Body of pancreas (tissue), 4 donors: ENCODE results near the gene HIKESHI. TPM values are rescaled to one million over a fixed set of nuclear protein-coding genes. Genes with fewer than 3 reads are reported as not detected.
"Not testable (repeated sequence)": the region's sequence is repeated elsewhere in the genome, so short reads cannot be mapped to it uniquely, and the experiment has no call there.

Experiments used
- ATAC-seq: fragments of 150-250 bp; one replicate; pipeline ENCODE4 v1.9.1; 2016
- DNase-seq, 4 donors: peaks; one replicate each; pipeline ENCODE4 v3.0.0-alpha.2; 2019
- H3K27ac ChIP-seq, 4 donors: fragments of 200-600 bp; sonication (generic); 1 replicate in 3 of 4; 2 replicates in 1 of 4; pipeline versions ENCODE4 v1.5.1 to v1.6.1; 2016 to 2019; ENCODE audit warnings: mild to moderate bottlenecking in 1 of 4, mixed read lengths in 1 of 4, moderate library complexity in 1 of 4
- H3K27me3 ChIP-seq, 2 donors: fragments of 200-600 bp; sonication (generic); one replicate each; pipeline ENCODE4 v1.6.0; 2016; ENCODE audit warnings: mild to moderate bottlenecking in 1 of 2
- H3K36me3 ChIP-seq, 2 donors: fragments of 200-600 bp; sonication (generic); replicated peaks in 1 of 2; 2 replicates each; pipeline ENCODE4 v1.5.1; 2016; ENCODE audit warnings: low read depth in 2 of 2; ENCODE audit not compliant: insufficient read depth in 1 of 2
- H3K4me1 ChIP-seq: fragments of 200-600 bp; sonication (generic); one replicate; pipeline ENCODE4 v1.6.0; 2016
- H3K4me3 ChIP-seq, 2 donors: fragments of 200-600 bp; sonication (generic); 1 replicate in 1 of 2; 2 replicates in 1 of 2; pipeline ENCODE4 v1.5.1; 2016 to 2019
- H3K9me3 ChIP-seq, 3 donors: fragments of 200-600 bp; sonication (generic); 1 replicate in 2 of 3; 2 replicates in 1 of 3; pipeline ENCODE4 v1.5.1; 2016
- CTCF ChIP-seq, 7 experiments: fragments of 450-650 bp in 4 of 7; fragments of 200-600 bp in 3 of 7; sonication (generic) in 3 of 7; IDR thresholded peaks; one replicate each; pipeline ENCODE4 v1.5.1; 2016 to 2019; ENCODE audit warnings: antibody characterized with exemption in 7 of 7
- POLR2A ChIP-seq, 3 donors: fragments of 450-650 bp; IDR thresholded peaks; one replicate each; pipeline ENCODE4 v1.6.1; 2016; ENCODE audit warnings: antibody characterized with exemption in 3 of 3, mild to moderate bottlenecking in 2 of 3
- WGBS, 2 donors: methylation state at CpG; one replicate each; pipeline ENCODE4 v1.1.5; 2017; 5-methylcytosine and 5-hydroxymethylcytosine counted together
- intact Hi-C: fragments of 100-400 bp; cut with DNase I; formaldehyde crosslinking; loops from one replicate; pipeline ENCODE4 v1.15.1; 2023
- total RNA-seq, 2 donors: library from RNA; depleted of rRNA; stranded (reverse); fragments of >200 nt; gene quantifications; one replicate each; pipeline ENCODE4 v1.1.0, GENCODE V29; 2016

Gene HIKESHI
- total RNA-seq, 2 donors from 2014 or later, result 9.2 to 18.9 TPM

DNA sequence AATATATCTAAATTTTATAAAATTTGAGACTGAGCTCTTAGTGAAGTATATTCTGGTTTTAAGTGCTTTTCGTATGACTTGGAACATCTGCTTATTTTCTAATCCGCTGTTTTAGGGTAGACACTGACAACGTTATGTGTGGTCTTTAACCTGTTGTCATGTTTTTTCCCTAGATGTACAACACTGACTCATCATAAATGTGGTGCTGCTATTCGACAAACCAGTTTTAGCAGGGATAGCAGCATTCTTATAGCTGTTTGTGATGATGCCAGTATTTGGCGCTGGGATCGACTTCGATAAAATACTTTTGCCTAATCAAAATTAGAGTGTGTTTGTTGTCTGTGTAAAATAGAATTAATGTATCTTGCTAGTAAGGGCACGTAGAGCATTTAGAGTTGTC lies 23.8 kb upstream of the HIKESHI start:
- no peak for TF ChIP-seq POLR2A (IDR thresholded peaks at IDR 0.05)
- TF ChIP-seq CTCF (IDR thresholded peaks at IDR 0.05), result no peak
- H3K9me3 ChIP-seq, result no peaks in the 10 kb centered on the region
- H3K27me3 ChIP-seq, result no peaks in the 10 kb centered on the region
- no peak overlapping the region for H3K27ac ChIP-seq
- ATAC-seq (no peak), DNase-seq (no peak)
- intact Hi-C loops, result no loop called here
- H3K4me1 ChIP-seq, result peaks cover 17% of the 10 kb centered on the region
- peaks cover 4 to 9% of the 10 kb centered on the region in 2 donors for H3K36me3 ChIP-seq
- H3K4me3 ChIP-seq, result no peak overlapping the region
- 88 to 95% methylated on average over 8 of the region's 8 CpGs for WGBS, 2 donors

- intact Hi-C loops, result no loop called here
- H3K36me3 ChIP-seq, result peaks cover 4 to 13% of the 10 kb centered on the region in 2 donors
- DNase-seq (no peak), ATAC-seq (no peak)
- TF ChIP-seq CTCF (IDR thresholded peaks at IDR 0.05) (no peak), POLR2A (IDR thresholded peaks at IDR 0.05) (no peak)
- no peaks in the 10 kb centered on the region for H3K27me3 ChIP-seq
- H3K9me3 ChIP-seq, result no peaks in the 10 kb centered on the region
- WGBS, 2 donors, result 85 to 96% methylated on average over 3 of the region's 3 CpGs
- H3K4me1 ChIP-seq, result peaks cover 11% of the 10 kb centered on the region
- no peak overlapping the region for H3K4me3 ChIP-seq
- no peak overlapping the region for H3K27ac ChIP-seq
These were observed 22.3 kb upstream of the HIKESHI start for GRCh38 chr11:86279747-86280146.

GRCh38 chr11:86287468-86287796 lies 14.6 kb upstream of the HIKESHI start:
- H3K27me3 ChIP-seq, result no peaks in the 10 kb centered on the region
- 97% methylated on average over 2 of the region's 2 CpGs for WGBS, 2 donors
- peaks cover 0 to 4% of the 10 kb centered on the region in 2 donors for H3K36me3 ChIP-seq
- H3K4me1 ChIP-seq, result no peaks in the 10 kb centered on the region
- H3K27ac ChIP-seq, result no peak overlapping the region
- TF ChIP-seq CTCF (IDR thresholded peaks at IDR 0.05), result no peak
- TF ChIP-seq POLR2A (IDR thresholded peaks at IDR 0.05), result no peak
- H3K4me3 ChIP-seq, result no peak overlapping the region
- no peaks in the 10 kb centered on the region for H3K9me3 ChIP-seq
- intact Hi-C loops, result no loop called here
- no peak for ATAC-seq
- no peak for DNase-seq

GRCh38 chr11:86288776-86289507 lies 13.1 kb upstream of the HIKESHI start:
- no peaks in the 10 kb centered on the region for H3K27me3 ChIP-seq
- TF ChIP-seq POLR2A (IDR thresholded peaks at IDR 0.05), result no peak
- no peak for TF ChIP-seq CTCF (IDR thresholded peaks at IDR 0.05)
- H3K4me1 ChIP-seq, result no peaks in the 10 kb centered on the region
- DNase-seq (no peak), ATAC-seq (no peak)
- H3K27ac ChIP-seq, result no peak overlapping the region
- no peak overlapping the region for H3K4me3 ChIP-seq
- H3K36me3 ChIP-seq, result peaks cover 0 to 4% of the 10 kb centered on the region in 2 donors
- H3K9me3 ChIP-seq, result no peaks in the 10 kb centered on the region
- WGBS, 2 donors, result 68 to 78% methylated on average over 7 of the region's 7 CpGs
- intact Hi-C loops, result no loop called here

DNA sequence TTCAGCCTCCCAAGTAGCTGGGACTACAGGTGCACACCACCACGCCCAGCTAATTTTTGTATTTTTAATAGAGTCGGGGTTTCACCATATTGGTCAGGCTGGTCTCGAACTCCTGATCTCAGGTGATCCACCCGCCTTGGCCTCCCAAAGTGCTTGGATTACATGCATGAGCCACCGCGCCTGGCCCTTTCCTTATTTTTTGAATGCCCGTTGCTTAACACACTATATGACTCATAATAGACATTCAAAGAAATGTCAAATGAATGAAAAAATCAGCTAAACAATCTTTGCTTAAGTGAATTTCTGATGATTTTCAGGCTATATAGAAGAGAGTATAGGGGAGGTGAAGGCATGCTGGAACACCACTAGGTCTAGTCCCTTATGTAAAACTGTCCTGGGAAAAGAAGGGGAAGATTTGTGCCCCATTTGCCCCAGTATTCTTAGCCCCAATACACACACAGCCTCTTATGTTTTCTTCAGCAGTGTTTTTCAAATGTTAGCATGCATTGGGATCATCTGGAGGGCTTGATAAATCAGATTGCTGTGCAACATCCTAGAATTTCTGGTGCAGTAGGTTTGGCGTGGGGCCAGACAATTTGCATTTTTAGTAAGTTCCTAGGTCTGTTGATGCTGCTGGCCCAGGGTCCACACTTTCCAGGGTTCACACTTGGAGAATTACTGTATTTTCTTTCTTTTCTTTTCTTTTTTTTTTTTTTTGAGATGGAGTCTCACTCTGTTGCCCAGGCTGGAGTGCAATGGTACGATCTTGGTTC lies 12.3 kb upstream of the HIKESHI start:
- intact Hi-C loops, H3K27me3 ChIP-seq, H3K36me3 ChIP-seq, H3K4me3 ChIP-seq, H3K27ac ChIP-seq, H3K4me1 ChIP-seq, H3K9me3 ChIP-seq, ATAC-seq: not testable (repeated sequence)
- 78 to 82% methylated on average over 9 of the region's 9 CpGs for WGBS, 2 donors
- DNase-seq, result peak in 1 of 4 donors; percentile 17
